GM12878 (cell line): Measurements from ENCODE around the gene HPS5. TPM values are rescaled to one million over a fixed set of nuclear protein-coding genes. Genes with fewer than 3 reads are reported as not detected.

Experiments
- ATAC-seq: fragments of 200-7000 bp; cut with Tn5 transposase; 3 replicates; pipeline ENCODE4 v1.9.1; 2020; ENCODE audit warnings: mild to moderate bottlenecking, moderate library complexity
- BruUV-seq: library from RNA; stranded (reverse); fragments of 400-500 nt; replicated peaks from 2 replicates; lab custom pipeline; 2021; lab: Mats Ljungman, UMichigan
- CTCF ChIA-PET: fragments of 300-600 bp; sonication (Branson Sonifier 250); formaldehyde crosslinking; extraction: SDS; loops from one replicate; lab custom pipeline; 2021; ENCODE audit warnings: inconsistent platforms; lab: Yijun Ruan, JAX
- POLR2A ChIA-PET: fragments of 350-600 bp; formaldehyde crosslinking; extraction: SDS; loops from one replicate; lab custom pipeline; 2021; ENCODE audit warnings: inconsistent platforms; lab: Charles Lee
- RAD21 ChIA-PET: fragments of 300-600 bp; sonication (Branson Sonifier 250); formaldehyde crosslinking; loops from one replicate; lab custom pipeline; 2023; ENCODE audit warnings: antibody characterized with exemption; ENCODE audit not compliant: unreplicated experiment; lab: Charles Lee
- SMC1A ChIA-PET: fragments of 300-600 bp; sonication (Branson Sonifier 250); formaldehyde crosslinking; loops from one replicate; lab custom pipeline; 2023; ENCODE audit not compliant: unreplicated experiment, uncharacterized antibody; lab: Charles Lee
- DNase-seq: peaks from one replicate; pipeline ENCODE4 v3.0.0-alpha.2; 2011; ENCODE audit warnings: low read depth, low spot score
- FAIRE-seq: peaks from 3 replicates; lab custom pipeline; 2011; peaks lifted over from hg19 to GRCh38; lab: Jason Lieb, UNC
- H2AFZ ChIP-seq: 2 replicates; pipeline ENCODE4 v1.6.0; 2011; ENCODE audit warnings: low read depth, low read length, control low read depth; ENCODE audit not compliant: control insufficient read depth
- H3K27ac ChIP-seq: 2 replicates; pipeline ENCODE4 v1.5.1; 2011; ENCODE audit warnings: control low read depth; ENCODE audit not compliant: control insufficient read depth, insufficient read depth
- H3K27me3 ChIP-seq, 2 experiments: replicated peaks in 1 of 2; 2 replicates each; pipeline versions ENCODE4 v1.6.0 to v1.6.1; 2011; ENCODE audit warnings: low read length in 1 of 2; ENCODE audit not compliant: control insufficient read depth in 2 of 2, insufficient read depth in 2 of 2
- H3K36me3 ChIP-seq, 2 experiments: 2 replicates each; pipeline ENCODE4 v1.5.1; 2011; ENCODE audit warnings: low read length in 1 of 2; ENCODE audit not compliant: control insufficient read depth in 2 of 2, insufficient read depth in 2 of 2
- H3K4me1 ChIP-seq: 2 replicates; pipeline ENCODE4 v1.6.1; 2011; ENCODE audit warnings: mild to moderate bottlenecking, low read length, moderate library complexity, mixed read lengths; ENCODE audit not compliant: control insufficient read depth, insufficient read depth
- H3K4me2 ChIP-seq: 2 replicates; pipeline ENCODE4 v1.6.0; 2011; ENCODE audit warnings: control low read depth; ENCODE audit not compliant: control insufficient read depth, insufficient read depth
- H3K4me3 ChIP-seq: fragments of 200-600 bp; sonication (generic); 2 replicates; pipeline ENCODE4 v1.5.1; 2016
- H3K79me2 ChIP-seq: 2 replicates; pipeline ENCODE4 v1.6.0; 2011; ENCODE audit warnings: low read length; ENCODE audit not compliant: control insufficient read depth, insufficient read depth
- H3K9ac ChIP-seq: 2 replicates; pipeline ENCODE4 v1.8.0; 2011; ENCODE audit warnings: low read length, control low read depth, mixed read lengths; ENCODE audit not compliant: control insufficient read depth, insufficient read depth
- H3K9me3 ChIP-seq: replicated peaks from 3 replicates; pipeline ENCODE4 v1.5.1; 2011; ENCODE audit warnings: mild to moderate bottlenecking, low read length; ENCODE audit not compliant: control insufficient read depth, insufficient read depth
- H4K20me1 ChIP-seq: 2 replicates; pipeline ENCODE4 v1.6.0; 2011; ENCODE audit not compliant: control insufficient read depth, insufficient read depth
- BRCA1 ChIP-seq: IDR thresholded peaks from 2 replicates; pipeline ENCODE4 v1.6.1; 2011; ENCODE audit warnings: low read depth, low read length, improper control_type of control experiment
- NFIC ChIP-seq: IDR thresholded peaks from 2 replicates; pipeline ENCODE4 v1.6.1; 2012; ENCODE audit warnings: low read depth, mild to moderate bottlenecking, inconsistent platforms, low read length, moderate library complexity
- NFYB ChIP-seq: IDR thresholded peaks from 2 replicates; pipeline ENCODE4 v1.6.1; 2011; ENCODE audit warnings: low read depth, mild to moderate bottlenecking, low read length, improper control_type of control experiment, moderate library complexity; ENCODE audit not compliant: insufficient read depth
- NR2C2 ChIP-seq: IDR thresholded peaks from 2 replicates; pipeline ENCODE4 v1.6.1; 2011; ENCODE audit warnings: borderline replicate concordance, low read depth; ENCODE audit not compliant: control insufficient read depth, insufficient read length
- NRF1 ChIP-seq: conservative IDR thresholded peaks from 2 replicates; pipeline ENCODE4 v1.6.1; 2011; ENCODE audit warnings: mild to moderate bottlenecking, low read depth, low read length, improper control_type of control experiment
- POLR2AphosphoS2 ChIP-seq: IDR thresholded peaks from 2 replicates; pipeline ENCODE4 v1.6.1; 2011; ENCODE audit warnings: low read depth, mild to moderate bottlenecking, low read length, improper control_type of control experiment, moderate library complexity
- RB1 ChIP-seq: fragments of 450-650 bp; formaldehyde crosslinking; IDR thresholded peaks from 2 replicates; pipeline ENCODE4 v1.6.1; 2017; ENCODE audit warnings: mild to moderate bottlenecking, borderline replicate concordance
- SRF ChIP-seq, 2 experiments: IDR thresholded peaks; 2 replicates each; pipeline ENCODE4 v1.6.1; 2011; ENCODE audit warnings: low read depth in 2 of 2, low read length in 2 of 2, mild to moderate bottlenecking in 1 of 2, moderate library complexity in 1 of 2
- YY1 ChIP-seq: IDR thresholded peaks from 2 replicates; pipeline ENCODE4 v1.6.1; 2011; ENCODE audit warnings: low read depth, mild to moderate bottlenecking, low read length
- ZZZ3 ChIP-seq: IDR thresholded peaks from 2 replicates; pipeline ENCODE4 v1.6.1; 2011; ENCODE audit warnings: low read depth; ENCODE audit not compliant: control insufficient read depth, insufficient read length
- WGBS: methylation state at CpG from one replicate; pipeline ENCODE4 v1.1.6; 2016; ENCODE audit warnings: low lambda C conversion rate; ENCODE audit not compliant: insufficient replicate concordance, insufficient coverage; ENCODE audit errors: missing lambda C conversion rate; 5-methylcytosine and 5-hydroxymethylcytosine counted together
- in situ Hi-C: fragments of 300-500 bp; cut with MboI; formaldehyde crosslinking; loops from 9 replicates; pipeline ENCODE4 v1.14.3; 2018; ENCODE audit warnings: mixed read lengths
- intact Hi-C: fragments of 100-400 bp; cut with micrococcal nuclease; formaldehyde crosslinking; loops from one replicate; pipeline ENCODE4 v1.14.2; 2022; ENCODE audit not compliant: unreplicated experiment
- polyA plus RNA-seq, 11 experiments: library from polyadenylated mRNA; depleted of rRNA in 4 of 11; unstranded in 6 of 11; stranded (reverse) in 5 of 11; fragments of >200 nt; fragmentation: Nextera tagmentation in 4 of 11; fragmentation: Illumina TruSeq in 1 of 11; extraction: Ambion mirVana in 4 of 11; extraction: Trizol in 1 of 11; gene quantifications; 1 replicate in 1 of 11; 2 replicates in 10 of 11; pipeline versions ENCODE4 v1.2.1 to v1.2.3, GENCODE V29; 2011 to 2016; ENCODE audit warnings: inconsistent platforms in 2 of 11, missing spikeins in 2 of 11, low read depth in 1 of 11
- total RNA-seq, 4 experiments: library from RNA; depleted of rRNA in 3 of 4; stranded (reverse); fragments of >200 nt in 3 of 4; fragmentation: Illumina TruSeq in 1 of 4; extraction: Trizol in 1 of 4; gene quantifications; 2 replicates each; pipeline versions ENCODE4 v1.2.1 to v1.2.3, GENCODE V29; 2013 to 2021
- TF ChIP-seq, protein P1 (sequence below): fragments of 450-650 bp; IDR thresholded peaks from 2 replicates; pipeline ENCODE4 v1.6.1; 2014; ENCODE audit warnings: mild to moderate bottlenecking
- TF ChIP-seq, protein P2 (sequence below): IDR thresholded peaks from 2 replicates; pipeline ENCODE4 v1.6.1; 2011; ENCODE audit warnings: low read depth, low read length, improper control_type of control experiment, borderline replicate concordance

HPS5 gene
- total and polyA plus RNA-seq, 10 of the 15 experiments (the other 5 are each of a cell fraction or from before 2014, with no cell fraction given) = 11.9 to 32.6 (median 23.5) TPM

DNA sequence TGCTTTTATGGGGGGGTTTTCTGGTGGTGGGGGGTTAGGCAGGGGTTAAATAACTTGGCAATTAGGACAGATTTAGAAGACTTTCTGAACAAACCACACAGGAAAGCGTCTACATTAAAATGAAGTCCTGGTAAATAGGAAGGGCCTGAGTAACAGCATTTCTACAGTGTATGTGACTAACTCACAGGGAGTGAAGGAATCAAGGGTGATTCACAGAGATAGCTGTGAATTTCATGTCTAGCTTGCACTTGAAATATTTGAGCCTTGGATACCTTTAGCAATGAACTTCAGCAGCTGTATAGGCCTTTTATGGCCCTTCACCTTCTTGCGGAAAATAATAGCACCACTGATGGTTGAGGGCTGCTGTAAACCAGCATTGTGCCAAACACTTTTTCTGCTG is 46.3 kb upstream of the HPS5 start (continued):
- TF ChIP-seq, protein P1, sequence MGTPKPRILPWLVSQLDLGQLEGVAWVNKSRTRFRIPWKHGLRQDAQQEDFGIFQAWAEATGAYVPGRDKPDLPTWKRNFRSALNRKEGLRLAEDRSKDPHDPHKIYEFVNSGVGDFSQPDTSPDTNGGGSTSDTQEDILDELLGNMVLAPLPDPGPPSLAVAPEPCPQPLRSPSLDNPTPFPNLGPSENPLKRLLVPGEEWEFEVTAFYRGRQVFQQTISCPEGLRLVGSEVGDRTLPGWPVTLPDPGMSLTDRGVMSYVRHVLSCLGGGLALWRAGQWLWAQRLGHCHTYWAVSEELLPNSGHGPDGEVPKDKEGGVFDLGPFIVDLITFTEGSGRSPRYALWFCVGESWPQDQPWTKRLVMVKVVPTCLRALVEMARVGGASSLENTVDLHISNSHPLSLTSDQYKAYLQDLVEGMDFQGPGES = no peak
- TF ChIP-seq YY1 = no peak
- TF ChIP-seq NR2C2 = no peak
- TF ChIP-seq NFIC = no peak
- no peak for TF ChIP-seq RB1

DNA sequence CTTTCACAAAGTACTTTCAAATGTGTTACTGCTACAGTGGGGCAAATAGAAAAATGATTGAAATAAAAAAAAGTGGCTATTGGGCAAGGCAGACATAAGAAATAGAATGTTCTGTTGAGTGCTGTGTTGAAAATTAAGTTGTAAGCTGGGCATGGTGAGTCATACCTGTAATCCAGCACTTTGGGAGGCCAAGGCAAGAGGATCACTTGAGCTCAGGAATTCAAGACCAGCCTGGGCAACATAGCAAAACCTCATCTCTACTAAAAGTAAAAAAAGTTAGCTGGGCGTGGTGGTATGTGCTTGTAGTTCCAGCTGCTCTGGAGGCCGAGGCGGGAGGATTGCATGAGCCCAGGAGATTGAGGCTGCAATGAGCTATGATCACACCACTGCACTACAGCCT is 45.5 kb upstream of the HPS5 start:
- FAIRE-seq = no peak
- RAD21 ChIA-PET = no interaction called here
- H3K27me3 ChIP-seq = no peaks in the 10 kb centered on the region
- H3K27ac ChIP-seq = no peak overlapping the region
- in situ Hi-C loops = no loop called here
- TF ChIP-seq NFIC (no peak), ZZZ3 (no peak), BRCA1 (no peak), POLR2AphosphoS2 (no peak), NRF1 (no peak), NFYB (no peak), SRF (IDR thresholded peaks at IDR 0.05; ENCODE audit: low read depth in 2 of 2, low read length in 2 of 2) (no peak)
- TF ChIP-seq, protein P2, sequence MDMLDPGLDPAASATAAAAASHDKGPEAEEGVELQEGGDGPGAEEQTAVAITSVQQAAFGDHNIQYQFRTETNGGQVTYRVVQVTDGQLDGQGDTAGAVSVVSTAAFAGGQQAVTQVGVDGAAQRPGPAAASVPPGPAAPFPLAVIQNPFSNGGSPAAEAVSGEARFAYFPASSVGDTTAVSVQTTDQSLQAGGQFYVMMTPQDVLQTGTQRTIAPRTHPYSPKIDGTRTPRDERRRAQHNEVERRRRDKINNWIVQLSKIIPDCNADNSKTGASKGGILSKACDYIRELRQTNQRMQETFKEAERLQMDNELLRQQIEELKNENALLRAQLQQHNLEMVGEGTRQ = no peak
- TF ChIP-seq, all 136 proteins: peak for 0
- Histone ChIP-seq H3K9ac (no peak overlapping the region), H2AFZ (no peak overlapping the region), H3K36me3 (peaks cover 5 to 16% of the 10 kb centered on the region in 2 experiments; a peak in 3 of 4 replicates), H4K20me1 (no peaks in the 10 kb centered on the region; the same call in 1 of the 2 replicates), H3K79me2 (no peaks in the 10 kb centered on the region), H3K4me2 (no peak overlapping the region), H3K4me3 (no peak overlapping the region), H3K4me1 (no peaks in the 10 kb centered on the region), H3K9me3 (no peaks in the 10 kb centered on the region)
- CTCF ChIA-PET = interaction anchor here (0.5 to 1.3 kb wide), 2 partner anchors 9 to 124 kb away, joined by 3 to 4 read pairs; no protein-coding TSS in a partner anchor
- SMC1A ChIA-PET = interaction anchor here (1.1 to 1.4 kb wide), 2 partner anchors 9 to 13 kb away, joined by 3 to 4 read pairs; no protein-coding TSS in a partner anchor
- ATAC-seq (no peak), DNase-seq (no peak)
- POLR2A ChIA-PET = no interaction called here
- WGBS = 100% methylated on average over 3 of the region's 3 CpGs
- no TSS peak for BruUV-seq
- intact Hi-C loops = no loop called here
